Glomerular visceral epithelial cell (primary cell): ENCODE results near the gene SDK1.

Experiments used
- DNase-seq: peaks from one replicate; pipeline ENCODE4 v3.0.0-alpha.2; 2016; ENCODE audit errors: extremely low spot score

Gene SDK1

GRCh38 chr7:3332308-3332707, 31.3 kb downstream of the SDK1 start:
- no peak for DNase-seq

GRCh38 chr7:3333861-3334260, 32.8 kb downstream of the SDK1 start:
- DNase-seq = no peak

GRCh38 chr7:3336042-3336665, 35.1 kb downstream of the SDK1 start:
- DNase-seq = no peak

GRCh38 chr7:3338161-3338560, 37.1 kb downstream of the SDK1 start:
- DNase-seq = no peak

GRCh38 chr7:3345699-3346481, 44.8 kb downstream of the SDK1 start:
- DNase-seq = no peak

- peak; percentile 2 for DNase-seq
These were observed 48.1 kb downstream of the SDK1 start for GRCh38 chr7:3349126-3349525.

GRCh38 chr7:3356173-3356572, 55.1 kb downstream of the SDK1 start:
- no peak for DNase-seq

GRCh38 chr7:3358991-3359390, 57.9 kb downstream of the SDK1 start:
- no peak for DNase-seq

- no peak for DNase-seq
These were observed 66.2 kb downstream of the SDK1 start for GRCh38 chr7:3367261-3367660.

GRCh38 chr7:3370068-3370830, 69.2 kb downstream of the SDK1 start:
- DNase-seq = no peak

GRCh38 chr7:3370921-3371320, 69.9 kb downstream of the SDK1 start:
- no peak for DNase-seq

- DNase-seq = peak; percentile 16
These were observed 70.5 kb downstream of the SDK1 start for GRCh38 chr7:3371601-3372000.

- no peak for DNase-seq
These were observed 73.2 kb downstream of the SDK1 start for GRCh38 chr7:3374239-3374638.

- no peak for DNase-seq
These were observed 77.5 kb downstream of the SDK1 start for GRCh38 chr7:3378390-3379150.

GRCh38 chr7:3380034-3380433, 79.0 kb downstream of the SDK1 start:
- no peak for DNase-seq

GRCh38 chr7:3380886-3381685, 80.0 kb downstream of the SDK1 start:
- DNase-seq = no peak

- DNase-seq = no peak
These were observed 85.6 kb downstream of the SDK1 start for GRCh38 chr7:3386423-3387190.

- DNase-seq = no peak
These were observed 92.8 kb downstream of the SDK1 start for GRCh38 chr7:3393862-3394261.

- no peak for DNase-seq
These were observed 96.3 kb downstream of the SDK1 start for GRCh38 chr7:3397324-3397723.

- DNase-seq = no peak
These were observed 98.8 kb downstream of the SDK1 start for GRCh38 chr7:3399858-3400257.
